HS-27A (cell line): ENCODE results near the gene PLS1.
"Not testable (repeated sequence)": the region's sequence is repeated elsewhere in the genome, so short reads cannot be mapped to it uniquely, and the experiment has no call there.

ENCODE experiments used
- DNase-seq: peaks from one replicate; pipeline ENCODE4 v3.0.0-alpha.2; 2012; ENCODE audit warnings: low read depth, missing footprints

Gene PLS1

GRCh38 chr3:142595951-142596725 is at the start of gene PLS1:
Gene PLS1, plus strand, starts transcription at chr3:142596393. Its CDS starts 67,845 bp downstream, at chr3:142664238.
- peak; percentile 70 for DNase-seq

GRCh38 chr3:142549986-142550385 is 46.2 kb upstream of the PLS1 start:
- DNase-seq, result no peak

GRCh38 chr3:142552579-142552978 is 43.6 kb upstream of the PLS1 start:
- not testable (repeated sequence) for DNase-seq

GRCh38 chr3:142553741-142554140 is 42.5 kb upstream of the PLS1 start:
- DNase-seq, result no peak

- no peak for DNase-seq
Observed at GRCh38 chr3:142560118-142560517, 36.1 kb upstream of the PLS1 start.

- DNase-seq, result no peak
Observed at GRCh38 chr3:142563496-142563997, 32.6 kb upstream of the PLS1 start.

GRCh38 chr3:142566096-142566495 is 30.1 kb upstream of the PLS1 start:
- no peak for DNase-seq

GRCh38 chr3:142568393-142569017 is 27.7 kb upstream of the PLS1 start:
- DNase-seq, result no peak

- DNase-seq, result peak; percentile 14
Observed at GRCh38 chr3:142569422-142569821, 26.8 kb upstream of the PLS1 start.

- DNase-seq, result not testable (repeated sequence)
Observed at GRCh38 chr3:142574223-142574622, 22.0 kb upstream of the PLS1 start.

- DNase-seq, result no peak
Observed at GRCh38 chr3:142574665-142575064, 21.5 kb upstream of the PLS1 start.

- DNase-seq, result no peak
Observed at GRCh38 chr3:142576792-142577191, 19.4 kb upstream of the PLS1 start.

- no peak for DNase-seq
Observed at GRCh38 chr3:142577696-142578328, 18.4 kb upstream of the PLS1 start.

GRCh38 chr3:142578329-142579223 is 17.6 kb upstream of the PLS1 start, which contains the start of gene ATR:
Gene ATR, minus strand, starts transcription at chr3:142578733. Its CDS starts 29 bp downstream, at chr3:142578704.
- DNase-seq, result peak; percentile 89

GRCh38 chr3:142580061-142580423 is 16.2 kb upstream of the PLS1 start:
- DNase-seq, result no peak

- DNase-seq, result not testable (repeated sequence)
Observed at GRCh38 chr3:142581070-142581469, 15.1 kb upstream of the PLS1 start.

GRCh38 chr3:142586803-142587406 is 9.3 kb upstream of the PLS1 start:
- DNase-seq, result peak; percentile 80

- no peak for DNase-seq
Observed at GRCh38 chr3:142588703-142589102, 7.5 kb upstream of the PLS1 start.

GRCh38 chr3:142592268-142592667 is 3.9 kb upstream of the PLS1 start:
- not testable (repeated sequence) for DNase-seq

GRCh38 chr3:142595141-142595540 is 1.1 kb upstream of the PLS1 start:
- DNase-seq, result no peak

- DNase-seq, result peak; percentile 86
Observed at GRCh38 chr3:142595581-142595950, 627 bp upstream of the PLS1 start.
